CD4-positive, alpha-beta T cell (primary cell): ENCODE measurements around the gene ACADS. TPM values are rescaled to one million over a fixed set of nuclear protein-coding genes. Genes with fewer than 3 reads are reported as not detected.

Source experiments
- ATAC-seq: fragments of 200-7000 bp; cut with Tn5 transposase; one replicate; pipeline ENCODE4 v1.10.0; 2022; ENCODE audit warnings: mild to moderate bottlenecking; ENCODE audit not compliant: poor library complexity
- CTCF ChIA-PET: fragments of 350-600 bp; sonication (Branson Sonifier 250); formaldehyde crosslinking; loops from one replicate; lab custom pipeline; 2021; ENCODE audit warnings: antibody characterized with exemption, inconsistent platforms; lab: Charles Lee
- POLR2A ChIA-PET: fragments of 350-600 bp; sonication (Branson Sonifier 250); formaldehyde crosslinking; loops from one replicate; lab custom pipeline; 2021; ENCODE audit warnings: antibody characterized with exemption, inconsistent platforms; lab: Charles Lee
- DNase-seq, 14 experiments: peaks; one replicate each; pipeline ENCODE4 v3.0.0-alpha.2; 2013 to 2020; ENCODE audit warnings: mixed read lengths in 2 of 14
- H3K27ac ChIP-seq, 2 donors: one replicate each; pipeline versions ENCODE4 v1.5.1 to v1.7.0; 2013; ENCODE audit warnings: low read length in 2 of 2, low read depth in 1 of 2, mild to moderate bottlenecking in 1 of 2
- H3K27me3 ChIP-seq, 2 experiments: 1 replicate in 1 of 2; 2 replicates in 1 of 2; pipeline versions ENCODE4 v1.6.1 to v1.7.0; 2013; ENCODE audit warnings: low read length in 2 of 2, control low read depth in 1 of 2, mild to moderate bottlenecking in 1 of 2, moderate library complexity in 1 of 2; ENCODE audit not compliant: insufficient read depth in 2 of 2, control insufficient read depth in 1 of 2
- H3K36me3 ChIP-seq: one replicate; pipeline ENCODE4 v1.6.1; 2013; ENCODE audit warnings: low read length, control low read depth; ENCODE audit not compliant: insufficient read depth
- H3K4me1 ChIP-seq: one replicate; pipeline ENCODE4 v1.6.1; 2013; ENCODE audit warnings: low read length, control low read depth; ENCODE audit not compliant: insufficient read depth
- H3K4me3 ChIP-seq: one replicate; pipeline ENCODE4 v1.5.1; 2013; ENCODE audit warnings: mild to moderate bottlenecking, low read length, moderate library complexity
- H3K9me3 ChIP-seq, 2 experiments: 1 replicate in 1 of 2; 2 replicates in 1 of 2; pipeline versions ENCODE4 v1.6.1 to v1.7.0; 2013; ENCODE audit warnings: low read length in 2 of 2, mild to moderate bottlenecking in 2 of 2, control low read depth in 1 of 2, moderate library complexity in 1 of 2; ENCODE audit not compliant: control insufficient read depth in 1 of 2, insufficient read depth in 1 of 2
- H3K27ac Mint-ChIP-seq: one replicate; pipeline ENCODE4 v1.8.0; 2020; ENCODE audit warnings: mixed read lengths
- H3K27me3 Mint-ChIP-seq: one replicate; pipeline ENCODE4 v1.8.0; 2021; ENCODE audit warnings: mixed read lengths
- H3K36me3 Mint-ChIP-seq: one replicate; pipeline ENCODE4 v1.8.0; 2021; ENCODE audit warnings: low read depth, mixed read lengths
- H3K4me1 Mint-ChIP-seq: one replicate; pipeline ENCODE4 v1.8.0; 2021; ENCODE audit warnings: low read depth, mixed read lengths
- H3K4me3 Mint-ChIP-seq: one replicate; pipeline ENCODE4 v1.8.0; 2020; ENCODE audit warnings: mild to moderate bottlenecking, mixed read lengths
- H3K9me3 Mint-ChIP-seq: one replicate; pipeline ENCODE4 v1.8.0; 2020; ENCODE audit warnings: mixed read lengths
- intact Hi-C, 2 experiments: fragments of 100-400 bp; cut with DNase I in 1 of 2; cut with micrococcal nuclease in 1 of 2; formaldehyde crosslinking; loops; one replicate each; pipeline versions ENCODE4 v1.15.1 to v1.9.0; 2023 to 2025; cut with DNase I, micrococcal nuclease
- total RNA-seq, 174 experiments: library from RNA in 2 of 174; stranded (reverse) in 2 of 174; gene quantifications; one replicate each; pipeline ENCODE4 v1.2.3 and lab custom pipeline; 2021 to 2026
- TF ChIP-seq, protein P1 (sequence below): fragments of 200-600 bp; IDR thresholded peaks from one replicate; pipeline ENCODE4 v1.8.0; 2022; ENCODE audit warnings: antibody characterized with exemption, mild to moderate bottlenecking

The ACADS gene
- total RNA-seq, 2 experiments from 2014 or later: 8.9 to 9.2 TPM

DNA sequence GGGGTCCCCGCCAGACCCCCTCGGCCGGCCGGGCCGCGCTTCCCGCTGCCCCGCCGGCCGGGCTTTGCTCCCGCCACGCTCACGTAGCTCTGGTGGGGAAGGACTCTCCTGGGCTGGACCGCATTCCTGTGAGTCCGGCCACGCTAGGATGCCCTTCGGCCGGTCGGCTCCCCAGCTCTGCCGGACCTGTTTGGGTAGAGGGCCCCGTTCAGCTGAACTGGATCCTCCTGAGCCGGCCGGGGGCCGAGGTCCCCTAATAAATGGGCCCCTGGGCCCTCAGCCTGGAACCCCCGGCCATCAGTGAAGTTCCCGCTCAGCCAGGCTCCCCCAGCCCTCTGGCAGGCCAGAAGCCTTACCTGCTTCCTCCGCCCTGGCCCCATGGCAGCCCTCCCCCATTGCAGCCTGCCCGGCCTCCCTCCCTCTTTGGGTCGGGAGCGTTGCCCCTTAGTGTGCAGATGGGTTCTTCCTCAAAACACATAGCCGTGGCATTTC lies 14.8 kb upstream of the ACADS start:
- Mint-ChIP-seq H3K4me3 (peak overlapping the region; percentile 96), H3K27me3 (no peaks in the 10 kb centered on the region), H3K4me1 (peaks cover 42% of the 10 kb centered on the region), H3K9me3 (no peaks in the 10 kb centered on the region), H3K27ac (peak overlapping the region; percentile 86), H3K36me3 (peaks cover 20% of the 10 kb centered on the region)
- peak; percentile 24 for ATAC-seq
- TF ChIP-seq, protein P1, sequence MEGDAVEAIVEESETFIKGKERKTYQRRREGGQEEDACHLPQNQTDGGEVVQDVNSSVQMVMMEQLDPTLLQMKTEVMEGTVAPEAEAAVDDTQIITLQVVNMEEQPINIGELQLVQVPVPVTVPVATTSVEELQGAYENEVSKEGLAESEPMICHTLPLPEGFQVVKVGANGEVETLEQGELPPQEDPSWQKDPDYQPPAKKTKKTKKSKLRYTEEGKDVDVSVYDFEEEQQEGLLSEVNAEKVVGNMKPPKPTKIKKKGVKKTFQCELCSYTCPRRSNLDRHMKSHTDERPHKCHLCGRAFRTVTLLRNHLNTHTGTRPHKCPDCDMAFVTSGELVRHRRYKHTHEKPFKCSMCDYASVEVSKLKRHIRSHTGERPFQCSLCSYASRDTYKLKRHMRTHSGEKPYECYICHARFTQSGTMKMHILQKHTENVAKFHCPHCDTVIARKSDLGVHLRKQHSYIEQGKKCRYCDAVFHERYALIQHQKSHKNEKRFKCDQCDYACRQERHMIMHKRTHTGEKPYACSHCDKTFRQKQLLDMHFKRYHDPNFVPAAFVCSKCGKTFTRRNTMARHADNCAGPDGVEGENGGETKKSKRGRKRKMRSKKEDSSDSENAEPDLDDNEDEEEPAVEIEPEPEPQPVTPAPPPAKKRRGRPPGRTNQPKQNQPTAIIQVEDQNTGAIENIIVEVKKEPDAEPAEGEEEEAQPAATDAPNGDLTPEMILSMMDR: no peak
- Histone ChIP-seq H3K4me3 (peak overlapping the region; percentile 83), H3K27ac (peak overlapping the region; percentile 13 to 58), H3K9me3 (no peaks in the 10 kb centered on the region), H3K4me1 (peaks cover 30% of the 10 kb centered on the region), H3K36me3 (peaks cover 12% of the 10 kb centered on the region), H3K27me3 (no peaks in the 10 kb centered on the region)
- POLR2A ChIA-PET: interaction anchor here (0.6 to 2.5 kb wide), 5 partner anchors 14 to 129 kb away, joined by 3 to 9 read pairs (median 4); partner anchors contain the start of genes MLEC and POP5
- intact Hi-C loops: loop anchor here (1.0 to 10.0 kb wide), 5 partner anchors 64 to 386 kb away; partner anchors contain the start of genes HNF1A (in 1 of the 2), PLA2G1B (in 1 of the 2) and SRSF9 (in 1 of the 2)
- CTCF ChIA-PET: interaction anchor here (0.9 kb wide), 1 partner anchor 62 kb away, joined by 4 read pairs; no protein-coding TSS in a partner anchor
- peak in 5 of 14 experiments; percentile 35 to 47 (median 37) for DNase-seq

GRCh38 chr12:120711411-120711810 lies 14.2 kb upstream of the ACADS start:
- TF ChIP-seq, protein P1: no peak
- H3K36me3 ChIP-seq: peaks cover 17% of the 10 kb centered on the region
- DNase-seq (peak in 1 of 14 experiments; percentile 25), ATAC-seq (no peak)
- peak overlapping the region in 1 of 2 donors; percentile 58 for H3K27ac ChIP-seq
- intact Hi-C loops: loop anchor here (10.0 kb wide), 4 partner anchors 247 to 387 kb away; partner anchors contain the start of genes HNF1A (in 1 of the 2), PLA2G1B (in 1 of the 2) and SRSF9 (in 1 of the 2)
- Mint-ChIP-seq H3K4me1 (peaks cover 44% of the 10 kb centered on the region), H3K9me3 (no peaks in the 10 kb centered on the region), H3K36me3 (peaks cover 25% of the 10 kb centered on the region), H3K4me3 (peak overlapping the region; percentile 96), H3K27ac (peak overlapping the region; percentile 86), H3K27me3 (no peaks in the 10 kb centered on the region)
- peak overlapping the region; percentile 83 for H3K4me3 ChIP-seq
- CTCF ChIA-PET: interaction anchor here (0.9 kb wide), 1 partner anchor 62 kb away, joined by 4 read pairs; no protein-coding TSS in a partner anchor
- peaks cover 30% of the 10 kb centered on the region for H3K4me1 ChIP-seq
- H3K27me3 ChIP-seq: no peaks in the 10 kb centered on the region
- H3K9me3 ChIP-seq: no peaks in the 10 kb centered on the region
- POLR2A ChIA-PET: interaction anchor here (0.8 to 1.6 kb wide), 4 partner anchors 14 to 248 kb away, joined by 3 to 5 read pairs (median 4); no protein-coding TSS in a partner anchor

DNA sequence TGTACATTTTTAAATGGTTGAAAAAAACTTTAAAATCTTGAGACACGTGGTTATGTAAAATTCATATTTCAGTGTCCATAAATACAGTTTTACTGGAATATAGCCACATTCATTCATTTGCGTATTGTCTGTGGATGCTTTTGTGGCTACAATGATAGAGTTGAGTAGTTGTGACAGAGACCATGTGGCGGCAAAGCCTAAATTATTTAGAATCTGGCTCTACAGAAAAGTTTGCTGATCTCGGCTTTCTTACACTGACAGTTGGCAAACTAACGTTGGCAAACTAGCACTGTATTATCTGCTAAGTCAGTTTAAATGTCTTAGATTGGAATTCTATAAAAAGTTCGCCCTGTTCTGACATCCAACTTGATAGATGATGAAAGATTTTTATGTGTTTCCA lies 13.0 kb upstream of the ACADS start:
- POLR2A ChIA-PET: no interaction called here
- Mint-ChIP-seq H3K4me1 (peaks cover 46% of the 10 kb centered on the region), H3K36me3 (peaks cover 34% of the 10 kb centered on the region), H3K4me3 (peak overlapping the region; percentile 96), H3K9me3 (no peaks in the 10 kb centered on the region), H3K27ac (peak overlapping the region; percentile 86), H3K27me3 (no peaks in the 10 kb centered on the region)
- DNase-seq (no peak), ATAC-seq (no peak)
- H3K4me1 ChIP-seq: peaks cover 30% of the 10 kb centered on the region
- no peak overlapping the region for H3K27ac ChIP-seq
- H3K4me3 ChIP-seq: no peak overlapping the region
- CTCF ChIA-PET: no interaction called here
- H3K9me3 ChIP-seq: no peaks in the 10 kb centered on the region
- no peaks in the 10 kb centered on the region for H3K27me3 ChIP-seq
- intact Hi-C loops: loop anchor here (10.0 kb wide), 4 partner anchors 248 to 388 kb away; partner anchors contain the start of genes HNF1A (in 1 of the 2), PLA2G1B (in 1 of the 2) and SRSF9 (in 1 of the 2)
- TF ChIP-seq, protein P1: no peak
- peaks cover 24% of the 10 kb centered on the region for H3K36me3 ChIP-seq
